ENCODE data around the gene BAD.

- TF ChIP-seq CTCF (IDR thresholded peaks at IDR 0.05; ENCODE audit: low read length): no peak
- no peak for TF ChIP-seq EZH2 (optimal IDR thresholded peaks at IDR 0.05; ENCODE audit: low read depth, low read length)
Observed at GRCh38 chr11:64241241-64241490, 43.3 kb downstream of the BAD start.

Measured in MM.1S (cell line).